IMR-90 (cell line): Measurements from ENCODE around the gene RPS6KA3. TPM values are rescaled to one million over a fixed set of nuclear protein-coding genes. Genes with fewer than 3 reads are reported as not detected.

Experiments used
- ATAC-seq: fragments of 200-7000 bp; cut with Tn5 transposase; 2 replicates; pipeline ENCODE4 v1.9.1; 2020; ENCODE audit warnings: low read depth, mild to moderate bottlenecking, moderate library complexity
- BruUV-seq: library from RNA; stranded (reverse); fragments of 400-500 nt; replicated peaks from 2 replicates; lab custom pipeline; 2021; lab: Mats Ljungman, UMichigan
- CTCF ChIA-PET: fragments of 300-600 bp; formaldehyde crosslinking; extraction: SDS; loops from one replicate; lab custom pipeline; 2021; ENCODE audit warnings: antibody characterized with exemption; lab: Yijun Ruan, JAX
- POLR2A ChIA-PET: fragments of 300-600 bp; sonication (Branson Sonifier 250); formaldehyde crosslinking; loops from one replicate; lab custom pipeline; 2022; ENCODE audit warnings: antibody characterized with exemption; ENCODE audit not compliant: unreplicated experiment; lab: Charles Lee
- DNase-seq: peaks from one replicate; pipeline ENCODE4 v3.0.0; 2013
- H2AFZ ChIP-seq: replicated peaks from 2 replicates; pipeline ENCODE3; 2013; ENCODE audit warnings: low read length, mild to moderate bottlenecking; ENCODE audit not compliant: poor library complexity
- H2AK5ac ChIP-seq: 2 replicates; pipeline ENCODE4 v1.6.1; 2013; ENCODE audit warnings: low read depth, low read length, inconsistent platforms
- H2AK9ac ChIP-seq: replicated peaks from 2 replicates; pipeline ENCODE3; 2013; ENCODE audit warnings: mild to moderate bottlenecking, low read depth, low read length, moderate library complexity; ENCODE audit not compliant: poor library complexity
- H2BK120ac ChIP-seq: 2 replicates; pipeline ENCODE4 v1.6.1; 2013; ENCODE audit warnings: low read depth, low read length, inconsistent platforms
- H2BK15ac ChIP-seq: 3 replicates; pipeline ENCODE4 v1.6.1; 2013; ENCODE audit warnings: low read depth, low read length, inconsistent platforms
- H2BK20ac ChIP-seq: 2 replicates; pipeline ENCODE4 v1.6.1; 2013; ENCODE audit warnings: low read depth, mild to moderate bottlenecking, inconsistent platforms, low read length, moderate library complexity
- H2BK5ac ChIP-seq: 2 replicates; pipeline ENCODE4 v1.6.1; 2013; ENCODE audit warnings: mild to moderate bottlenecking, low read depth, low read length, inconsistent platforms; ENCODE audit not compliant: poor library complexity, severe bottlenecking
- H3K14ac ChIP-seq: replicated peaks from 2 replicates; pipeline ENCODE4 v1.6.1; 2013; ENCODE audit warnings: low read depth, low read length, inconsistent platforms
- H3K18ac ChIP-seq: 2 replicates; pipeline ENCODE4 v1.6.1; 2013; ENCODE audit warnings: low read depth, low read length, control low read depth
- H3K23ac ChIP-seq: 2 replicates; pipeline ENCODE4 v1.6.1; 2013; ENCODE audit warnings: low read depth, low read length, inconsistent platforms
- H3K27ac ChIP-seq: 2 replicates; pipeline ENCODE4 v1.5.1; 2013; ENCODE audit warnings: mild to moderate bottlenecking, control low read depth, low read length; ENCODE audit not compliant: insufficient read depth
- H3K27me3 ChIP-seq: 2 replicates; pipeline ENCODE4 v1.6.1; 2013; ENCODE audit warnings: low read length; ENCODE audit not compliant: control insufficient read depth, insufficient read depth
- H3K36me3 ChIP-seq: 2 replicates; pipeline ENCODE4 v1.6.1; 2013; ENCODE audit warnings: low read length, mixed read lengths; ENCODE audit not compliant: control insufficient read depth, insufficient read depth
- H3K4ac ChIP-seq: 2 replicates; pipeline ENCODE4 v1.6.1; 2013; ENCODE audit warnings: low read depth, low read length, inconsistent platforms
- H3K4me1 ChIP-seq: 2 replicates; pipeline ENCODE4 v1.6.1; 2013; ENCODE audit warnings: low read length, mixed read lengths; ENCODE audit not compliant: control insufficient read depth, insufficient read depth
- H3K4me2 ChIP-seq: 2 replicates; pipeline ENCODE4 v1.6.1; 2013; ENCODE audit warnings: low read depth, mild to moderate bottlenecking, control low read depth, low read length, moderate library complexity
- H3K4me3 ChIP-seq: 2 replicates; pipeline ENCODE4 v1.5.1; 2013; ENCODE audit warnings: low read depth, mild to moderate bottlenecking, control low read depth, low read length, moderate library complexity; ENCODE audit not compliant: insufficient read depth
- H3K56ac ChIP-seq: 2 replicates; pipeline ENCODE4 v1.6.1; 2013; ENCODE audit warnings: low read length, inconsistent platforms; ENCODE audit not compliant: insufficient read depth; ENCODE audit errors: extremely low read depth
- H3K79me1 ChIP-seq, 2 experiments: 2 replicates each; pipeline ENCODE4 v1.6.1; 2013; ENCODE audit warnings: low read length in 2 of 2, inconsistent platforms in 1 of 2, low read depth in 1 of 2
- H3K9ac ChIP-seq: 2 replicates; pipeline ENCODE4 v1.6.1; 2013; ENCODE audit warnings: low read depth, low read length, control low read depth
- H3K9me1 ChIP-seq: 2 replicates; pipeline ENCODE4 v1.6.1; 2013; ENCODE audit warnings: low read length, inconsistent platforms; ENCODE audit not compliant: insufficient read depth
- H3K9me3 ChIP-seq: 2 replicates; pipeline ENCODE4 v1.6.1; 2013; ENCODE audit warnings: low read length; ENCODE audit not compliant: control insufficient read depth, insufficient read depth
- H4K20me1 ChIP-seq: 2 replicates; pipeline ENCODE4 v1.6.1; 2013; ENCODE audit warnings: low read length, inconsistent platforms; ENCODE audit not compliant: insufficient read depth
- H4K5ac ChIP-seq: 2 replicates; pipeline ENCODE4 v1.6.1; 2013; ENCODE audit warnings: mild to moderate bottlenecking, low read depth, low read length, control low read depth
- H4K8ac ChIP-seq, 2 experiments: 2 replicates each; pipeline ENCODE4 v1.6.1; 2013; ENCODE audit warnings: low read depth in 2 of 2, low read length in 2 of 2, control low read depth in 1 of 2, inconsistent platforms in 1 of 2
- H4K91ac ChIP-seq: 2 replicates; pipeline ENCODE4 v1.6.1; 2013; ENCODE audit warnings: low read depth, low read length, inconsistent platforms; ENCODE audit not compliant: insufficient read depth
- BHLHE40 ChIP-seq: fragments of 150-350 bp; IDR thresholded peaks from 2 replicates; pipeline ENCODE4 v1.6.1; 2016; ENCODE audit warnings: mild to moderate bottlenecking, low read depth, low read length
- MAZ ChIP-seq: IDR thresholded peaks from 2 replicates; pipeline ENCODE4 v1.6.1; 2012; ENCODE audit warnings: low read depth, mild to moderate bottlenecking, low read length, improper control_type of control experiment, moderate library complexity, borderline replicate concordance
- POLR2A ChIP-seq: IDR thresholded peaks from 2 replicates; pipeline ENCODE4 v1.6.1; 2012; ENCODE audit warnings: mild to moderate bottlenecking, low read depth, low read length
- WGBS, 2 experiments: methylation state at CpG; one replicate each; pipeline versions ENCODE4 v1.1.5 to v1.1.7; 2013; ENCODE audit warnings: missing lambda C conversion rate in 2 of 2; ENCODE audit not compliant: insufficient read length in 1 of 2; ENCODE audit errors: extremely low coverage in 2 of 2; 5-methylcytosine and 5-hydroxymethylcytosine counted together
- dilution Hi-C: fragments of 300-500 bp; cut with HindIII; formaldehyde crosslinking; loops from one replicate; pipeline ENCODE4 v1.14.3; 2018; ENCODE audit warnings: low sequenced_read_pairs; ENCODE audit not compliant: unreplicated experiment
- in situ Hi-C: fragments of 300-500 bp; cut with MboI; formaldehyde crosslinking; loops from 3 replicates; pipeline ENCODE4 v1.14.3; 2019; ENCODE audit warnings: low sequenced_read_pairs, inconsistent platforms, mixed read lengths
- intact Hi-C: fragments of 100-400 bp; cut with micrococcal nuclease; formaldehyde crosslinking; loops from 2 replicates; pipeline ENCODE4 v1.10.0; 2022
- polyA plus RNA-seq, 3 experiments: library from polyadenylated mRNA; depleted of rRNA; stranded (reverse); fragments of >200 nt; gene quantifications; 2 replicates each; pipeline ENCODE4 v1.2.3, GENCODE V29; 2012; ENCODE audit warnings: low replicate concordance in 1 of 3
- total RNA-seq: library from RNA; depleted of rRNA; stranded (reverse); fragments of >200 nt; gene quantifications from 2 replicates; pipeline ENCODE4 v1.2.3, GENCODE V29; 2012
- TF ChIP-seq, protein P1 (sequence below): conservative IDR thresholded peaks from 2 replicates; pipeline ENCODE4 v1.5.1; 2012; ENCODE audit warnings: mild to moderate bottlenecking, low read depth, low read length, improper control_type of control experiment
- TF ChIP-seq, protein P2 (sequence below): fragments of 150-350 bp; IDR thresholded peaks from 2 replicates; pipeline ENCODE4 v1.6.1; 2017; ENCODE audit warnings: mild to moderate bottlenecking, antibody characterized with exemption, low read length, low read depth

The RPS6KA3 gene
- total and polyA plus RNA-seq, 2 of the 4 experiments (the other 2 are of a cell fraction): 20.8 to 43.9 TPM

DNA sequence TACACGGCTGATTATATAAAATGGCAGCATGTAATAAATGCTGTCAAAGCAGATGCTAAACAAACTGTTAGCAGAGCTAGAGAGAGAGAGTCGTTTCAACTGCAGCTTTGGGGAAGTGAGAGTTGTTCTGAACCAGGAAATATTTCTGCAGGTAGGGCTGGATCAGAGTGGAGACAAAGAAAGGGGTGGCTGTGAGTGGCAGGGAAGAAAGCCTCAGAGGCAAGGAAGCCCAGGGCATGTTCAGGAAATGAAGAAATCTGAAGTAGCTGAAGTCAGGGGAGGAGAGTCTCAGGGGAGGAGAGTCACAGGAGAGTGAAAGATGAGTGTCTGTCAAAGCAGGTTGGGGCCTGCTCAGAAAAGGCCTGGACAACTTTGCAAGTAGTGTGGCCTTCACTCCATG lies 48.4 kb upstream of the RPS6KA3 start:
- DNase-seq: no peak

More for the DNA sequence above, 48.4 kb upstream of the RPS6KA3 start:
- H3K23ac ChIP-seq: no peak overlapping the region
- H3K14ac ChIP-seq: no peak overlapping the region
- dilution Hi-C loops: no loop called here
- in situ Hi-C loops: no loop called here
- H2BK15ac ChIP-seq: no peak overlapping the region
- H2BK5ac ChIP-seq: no peak overlapping the region
- no peak for TF ChIP-seq BHLHE40
- no peak for TF ChIP-seq POLR2A
- TF ChIP-seq, protein P1, sequence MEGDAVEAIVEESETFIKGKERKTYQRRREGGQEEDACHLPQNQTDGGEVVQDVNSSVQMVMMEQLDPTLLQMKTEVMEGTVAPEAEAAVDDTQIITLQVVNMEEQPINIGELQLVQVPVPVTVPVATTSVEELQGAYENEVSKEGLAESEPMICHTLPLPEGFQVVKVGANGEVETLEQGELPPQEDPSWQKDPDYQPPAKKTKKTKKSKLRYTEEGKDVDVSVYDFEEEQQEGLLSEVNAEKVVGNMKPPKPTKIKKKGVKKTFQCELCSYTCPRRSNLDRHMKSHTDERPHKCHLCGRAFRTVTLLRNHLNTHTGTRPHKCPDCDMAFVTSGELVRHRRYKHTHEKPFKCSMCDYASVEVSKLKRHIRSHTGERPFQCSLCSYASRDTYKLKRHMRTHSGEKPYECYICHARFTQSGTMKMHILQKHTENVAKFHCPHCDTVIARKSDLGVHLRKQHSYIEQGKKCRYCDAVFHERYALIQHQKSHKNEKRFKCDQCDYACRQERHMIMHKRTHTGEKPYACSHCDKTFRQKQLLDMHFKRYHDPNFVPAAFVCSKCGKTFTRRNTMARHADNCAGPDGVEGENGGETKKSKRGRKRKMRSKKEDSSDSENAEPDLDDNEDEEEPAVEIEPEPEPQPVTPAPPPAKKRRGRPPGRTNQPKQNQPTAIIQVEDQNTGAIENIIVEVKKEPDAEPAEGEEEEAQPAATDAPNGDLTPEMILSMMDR: no peak
- TF ChIP-seq, protein P2, sequence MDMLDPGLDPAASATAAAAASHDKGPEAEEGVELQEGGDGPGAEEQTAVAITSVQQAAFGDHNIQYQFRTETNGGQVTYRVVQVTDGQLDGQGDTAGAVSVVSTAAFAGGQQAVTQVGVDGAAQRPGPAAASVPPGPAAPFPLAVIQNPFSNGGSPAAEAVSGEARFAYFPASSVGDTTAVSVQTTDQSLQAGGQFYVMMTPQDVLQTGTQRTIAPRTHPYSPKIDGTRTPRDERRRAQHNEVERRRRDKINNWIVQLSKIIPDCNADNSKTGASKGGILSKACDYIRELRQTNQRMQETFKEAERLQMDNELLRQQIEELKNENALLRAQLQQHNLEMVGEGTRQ: no peak
- TF ChIP-seq MAZ: no peak
- no peak overlapping the region for H2AK9ac ChIP-seq
- no peak overlapping the region for H4K8ac ChIP-seq
- H2BK20ac ChIP-seq: no peak overlapping the region
- no peak for ATAC-seq
- no TSS peak for BruUV-seq
- H2AK5ac ChIP-seq: no peak overlapping the region
- H2AFZ ChIP-seq: peak overlapping the region; percentile 5
- no peaks in the 10 kb centered on the region for H3K36me3 ChIP-seq
- H3K27ac ChIP-seq: no peak overlapping the region
- no peaks in the 10 kb centered on the region for H3K4me1 ChIP-seq
- no peaks in the 10 kb centered on the region for H3K27me3 ChIP-seq
- no peaks in the 10 kb centered on the region for H3K79me1 ChIP-seq
- no peaks in the 10 kb centered on the region for H3K9me3 ChIP-seq
- H3K4me3 ChIP-seq: no peak overlapping the region
- no peaks in the 10 kb centered on the region for H4K20me1 ChIP-seq
- H4K91ac ChIP-seq: no peak overlapping the region
- H3K4ac ChIP-seq: no peak overlapping the region
- WGBS, 2 experiments: no CpG with 5 or more reads among the region's 2 CpGs
- no peaks in the 10 kb centered on the region for H3K9me1 ChIP-seq
- POLR2A ChIA-PET: no interaction called here
- no peak overlapping the region for H4K5ac ChIP-seq
- no peak overlapping the region for H3K18ac ChIP-seq
- intact Hi-C loops: no loop called here
- H3K4me2 ChIP-seq: no peak overlapping the region
- CTCF ChIA-PET: no interaction called here
- no peak overlapping the region for H3K9ac ChIP-seq
- H3K56ac ChIP-seq: no peak overlapping the region
- H2BK120ac ChIP-seq: no peak overlapping the region
